SU-DHL-6 (cell line): ENCODE measurements around the gene CD300E.

Experiments used
- H2AFZ ChIP-seq: fragments of 200-600 bp; sonication (generic); 2 replicates; pipeline ENCODE4 v1.6.1; 2014; ENCODE audit warnings: low read depth, mild to moderate bottlenecking, moderate library complexity, mixed read lengths, antibody characterized with exemption, low read length; ENCODE audit not compliant: severe bottlenecking
- H3F3A ChIP-seq: fragments of 200-600 bp; shearing (Covaris generic); 2 replicates; pipeline ENCODE4 v1.6.0; 2016; ENCODE audit warnings: antibody characterized with exemption, mild to moderate bottlenecking; ENCODE audit not compliant: insufficient read depth
- H3K27ac ChIP-seq: fragments of 200-600 bp; sonication (generic); 2 replicates; pipeline ENCODE4 v1.5.1; 2016; ENCODE audit warnings: low read depth, mild to moderate bottlenecking, low read length, moderate library complexity, mixed read lengths
- H3K27me3 ChIP-seq: fragments of 200-600 bp; sonication (generic), shearing (Covaris generic); 2 replicates; pipeline ENCODE4 v1.6.0; 2014; ENCODE audit warnings: mild to moderate bottlenecking, low read length
- H3K36me3 ChIP-seq: fragments of 200-600 bp; sonication (generic); 2 replicates; pipeline ENCODE4 v1.6.1; 2014; ENCODE audit warnings: mild to moderate bottlenecking, low read length, mixed read lengths
- H3K4me2 ChIP-seq: fragments of 300-600, 200-600 bp; shearing (Covaris generic), sonication (generic); 2 replicates; pipeline ENCODE4 v1.6.0; 2014; ENCODE audit warnings: low read length, low read depth, mild to moderate bottlenecking; ENCODE audit not compliant: poor library complexity, severe bottlenecking
- H3K4me3 ChIP-seq: fragments of 200-600 bp; sonication (generic); 2 replicates; pipeline ENCODE4 v1.5.1; 2014; ENCODE audit warnings: antibody characterized with exemption, low read length, mild to moderate bottlenecking, mixed read lengths; ENCODE audit not compliant: insufficient read depth, poor library complexity, severe bottlenecking
- H3K79me2 ChIP-seq: fragments of 200-600 bp; sonication (generic); 2 replicates; pipeline ENCODE4 v1.6.1; 2014; ENCODE audit warnings: mild to moderate bottlenecking, low read length, moderate library complexity; ENCODE audit not compliant: insufficient read depth
- H3K9ac ChIP-seq: fragments of 200-600 bp; sonication (generic); 2 replicates; pipeline ENCODE4 v1.7.0; 2014; ENCODE audit warnings: mild to moderate bottlenecking, low read length
- H3K9me2 ChIP-seq: fragments of 200-600 bp; sonication (generic); replicated peaks from 2 replicates; pipeline ENCODE4 v1.6.1; 2014; ENCODE audit warnings: low read length; ENCODE audit not compliant: insufficient read depth
- H3K9me3 ChIP-seq: fragments of 200-600 bp; sonication (generic); 2 replicates; pipeline ENCODE4 v1.6.1; 2014; ENCODE audit warnings: low read length, mixed read lengths; ENCODE audit not compliant: insufficient read depth
- H4K20me1 ChIP-seq: fragments of 200-600 bp; sonication (generic); 2 replicates; pipeline ENCODE4 v1.6.1; 2014; ENCODE audit warnings: low read depth, mild to moderate bottlenecking, antibody characterized with exemption, low read length, moderate library complexity, mixed read lengths
- EZH2phosphoT487 ChIP-seq: fragments of 200-600 bp; sonication (generic), shearing (Covaris generic); conservative IDR thresholded peaks from 2 replicates; pipeline ENCODE4 v1.6.1; 2018; ENCODE audit warnings: mild to moderate bottlenecking, antibody characterized with exemption, low read length, moderate library complexity, mixed read lengths
- TF ChIP-seq, protein P1 (sequence below): fragments of 200-600 bp; sonication (generic); IDR thresholded peaks from one replicate; pipeline ENCODE4 v1.5.1; 2017; ENCODE audit warnings: antibody characterized with exemption, mild to moderate bottlenecking, low read length, moderate library complexity; ENCODE audit not compliant: insufficient read depth, poor library complexity, severe bottlenecking

CD300E gene

DNA sequence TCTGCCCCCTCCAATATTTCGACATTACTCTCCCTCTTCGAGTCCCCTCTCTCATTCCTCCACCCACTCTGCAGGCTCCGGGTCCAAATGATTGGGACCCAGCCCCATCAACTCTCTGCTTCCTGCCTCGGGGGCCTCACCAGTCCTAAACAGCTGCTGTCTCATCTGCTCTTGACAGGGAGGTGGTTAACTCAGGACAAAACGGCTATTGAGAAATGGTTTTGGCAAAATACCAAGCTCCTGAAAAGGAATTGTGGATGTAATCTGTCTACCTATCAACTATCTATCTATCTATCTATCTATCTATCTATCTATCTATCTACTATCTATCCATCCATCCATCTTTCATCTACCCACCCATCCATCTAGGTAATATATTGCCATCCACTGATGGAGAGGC is 58.4 kb downstream of the CD300E start:
- H4K20me1 ChIP-seq, result no peaks in the 10 kb centered on the region
- H3K36me3 ChIP-seq, result no peaks in the 10 kb centered on the region
- H3K4me2 ChIP-seq, result no peak overlapping the region
- H3K27ac ChIP-seq, result no peak overlapping the region
- no peak overlapping the region for H3K4me3 ChIP-seq
- no peaks in the 10 kb centered on the region for H3K27me3 ChIP-seq
- H3K79me2 ChIP-seq, result no peaks in the 10 kb centered on the region
- no peaks in the 10 kb centered on the region for H3K9me3 ChIP-seq
- no peak overlapping the region for H2AFZ ChIP-seq
- no peak overlapping the region for H3K9ac ChIP-seq
- no peaks in the 10 kb centered on the region for H3K9me2 ChIP-seq
- no peaks in the 10 kb centered on the region for H3F3A ChIP-seq
- TF ChIP-seq, protein P1, sequence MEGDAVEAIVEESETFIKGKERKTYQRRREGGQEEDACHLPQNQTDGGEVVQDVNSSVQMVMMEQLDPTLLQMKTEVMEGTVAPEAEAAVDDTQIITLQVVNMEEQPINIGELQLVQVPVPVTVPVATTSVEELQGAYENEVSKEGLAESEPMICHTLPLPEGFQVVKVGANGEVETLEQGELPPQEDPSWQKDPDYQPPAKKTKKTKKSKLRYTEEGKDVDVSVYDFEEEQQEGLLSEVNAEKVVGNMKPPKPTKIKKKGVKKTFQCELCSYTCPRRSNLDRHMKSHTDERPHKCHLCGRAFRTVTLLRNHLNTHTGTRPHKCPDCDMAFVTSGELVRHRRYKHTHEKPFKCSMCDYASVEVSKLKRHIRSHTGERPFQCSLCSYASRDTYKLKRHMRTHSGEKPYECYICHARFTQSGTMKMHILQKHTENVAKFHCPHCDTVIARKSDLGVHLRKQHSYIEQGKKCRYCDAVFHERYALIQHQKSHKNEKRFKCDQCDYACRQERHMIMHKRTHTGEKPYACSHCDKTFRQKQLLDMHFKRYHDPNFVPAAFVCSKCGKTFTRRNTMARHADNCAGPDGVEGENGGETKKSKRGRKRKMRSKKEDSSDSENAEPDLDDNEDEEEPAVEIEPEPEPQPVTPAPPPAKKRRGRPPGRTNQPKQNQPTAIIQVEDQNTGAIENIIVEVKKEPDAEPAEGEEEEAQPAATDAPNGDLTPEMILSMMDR, result no peak
- no peak for TF ChIP-seq EZH2phosphoT487

DNA sequence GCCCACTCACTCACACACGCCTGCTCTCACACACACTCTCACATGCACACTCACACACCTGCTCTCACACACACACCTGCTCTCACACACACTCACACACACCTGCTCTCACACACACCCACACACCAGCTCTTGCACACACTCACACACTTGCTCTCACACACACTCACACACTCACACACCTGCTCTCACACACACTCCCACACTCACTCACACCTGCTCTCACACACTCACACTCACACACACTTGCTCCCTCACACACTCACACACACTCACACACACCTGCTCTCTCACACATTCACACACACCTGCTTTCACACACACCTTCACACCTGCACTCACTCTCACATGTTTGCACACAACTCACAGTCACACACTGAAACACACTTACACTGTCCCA is 60.2 kb downstream of the CD300E start:
- no peaks in the 10 kb centered on the region for H3F3A ChIP-seq
- H3K4me3 ChIP-seq, result no peak overlapping the region
- H3K4me2 ChIP-seq, result no peak overlapping the region
- no peaks in the 10 kb centered on the region for H3K9me3 ChIP-seq
- no peak overlapping the region for H3K9ac ChIP-seq
- no peaks in the 10 kb centered on the region for H3K27me3 ChIP-seq
- TF ChIP-seq EZH2phosphoT487, result no peak
- TF ChIP-seq, protein P1, result no peak
- H4K20me1 ChIP-seq, result no peaks in the 10 kb centered on the region
- no peaks in the 10 kb centered on the region for H3K36me3 ChIP-seq
- no peak overlapping the region for H2AFZ ChIP-seq
- H3K27ac ChIP-seq, result no peak overlapping the region
- H3K79me2 ChIP-seq, result no peaks in the 10 kb centered on the region
- H3K9me2 ChIP-seq, result no peaks in the 10 kb centered on the region

- Histone ChIP-seq H3K4me3 (no peak overlapping the region), H3K79me2 (no peaks in the 10 kb centered on the region), H3K4me2 (no peak overlapping the region), H3K27me3 (no peaks in the 10 kb centered on the region), H3K9ac (no peak overlapping the region), H3K36me3 (no peaks in the 10 kb centered on the region), H4K20me1 (no peaks in the 10 kb centered on the region), H3F3A (no peaks in the 10 kb centered on the region), H3K9me2 (no peaks in the 10 kb centered on the region), H3K9me3 (no peaks in the 10 kb centered on the region), H2AFZ (no peak overlapping the region), H3K27ac (no peak overlapping the region)
- TF ChIP-seq EZH2phosphoT487, result no peak
- TF ChIP-seq, protein P1, result no peak
These were observed 62.0 kb downstream of the CD300E start for GRCh38 chr17:74561586-74561985.
